NCI-H748 (cell line): Measurements from ENCODE around the gene YY1AP1.
"Not testable (repeated sequence)": the region's sequence is repeated elsewhere in the genome, so short reads cannot be mapped to it uniquely, and the experiment has no call there.

ENCODE experiments used
- DNase-seq: peaks from one replicate; lab custom pipeline; 2025; ENCODE audit not compliant: unreplicated experiment; lab: John Stamatoyannopoulos, UW

The YY1AP1 gene, protein sequence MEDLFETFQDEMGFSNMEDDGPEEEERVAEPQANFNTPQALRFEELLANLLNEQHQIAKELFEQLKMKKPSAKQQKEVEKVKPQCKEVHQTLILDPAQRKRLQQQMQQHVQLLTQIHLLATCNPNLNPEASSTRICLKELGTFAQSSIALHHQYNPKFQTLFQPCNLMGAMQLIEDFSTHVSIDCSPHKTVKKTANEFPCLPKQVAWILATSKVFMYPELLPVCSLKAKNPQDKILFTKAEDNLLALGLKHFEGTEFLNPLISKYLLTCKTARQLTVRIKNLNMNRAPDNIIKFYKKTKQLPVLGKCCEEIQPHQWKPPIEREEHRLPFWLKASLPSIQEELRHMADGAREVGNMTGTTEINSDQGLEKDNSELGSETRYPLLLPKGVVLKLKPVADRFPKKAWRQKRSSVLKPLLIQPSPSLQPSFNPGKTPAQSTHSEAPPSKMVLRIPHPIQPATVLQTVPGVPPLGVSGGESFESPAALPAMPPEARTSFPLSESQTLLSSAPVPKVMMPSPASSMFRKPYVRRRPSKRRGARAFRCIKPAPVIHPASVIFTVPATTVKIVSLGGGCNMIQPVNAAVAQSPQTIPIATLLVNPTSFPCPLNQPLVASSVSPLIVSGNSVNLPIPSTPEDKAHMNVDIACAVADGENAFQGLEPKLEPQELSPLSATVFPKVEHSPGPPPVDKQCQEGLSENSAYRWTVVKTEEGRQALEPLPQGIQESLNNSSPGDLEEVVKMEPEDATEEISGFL

DNA sequence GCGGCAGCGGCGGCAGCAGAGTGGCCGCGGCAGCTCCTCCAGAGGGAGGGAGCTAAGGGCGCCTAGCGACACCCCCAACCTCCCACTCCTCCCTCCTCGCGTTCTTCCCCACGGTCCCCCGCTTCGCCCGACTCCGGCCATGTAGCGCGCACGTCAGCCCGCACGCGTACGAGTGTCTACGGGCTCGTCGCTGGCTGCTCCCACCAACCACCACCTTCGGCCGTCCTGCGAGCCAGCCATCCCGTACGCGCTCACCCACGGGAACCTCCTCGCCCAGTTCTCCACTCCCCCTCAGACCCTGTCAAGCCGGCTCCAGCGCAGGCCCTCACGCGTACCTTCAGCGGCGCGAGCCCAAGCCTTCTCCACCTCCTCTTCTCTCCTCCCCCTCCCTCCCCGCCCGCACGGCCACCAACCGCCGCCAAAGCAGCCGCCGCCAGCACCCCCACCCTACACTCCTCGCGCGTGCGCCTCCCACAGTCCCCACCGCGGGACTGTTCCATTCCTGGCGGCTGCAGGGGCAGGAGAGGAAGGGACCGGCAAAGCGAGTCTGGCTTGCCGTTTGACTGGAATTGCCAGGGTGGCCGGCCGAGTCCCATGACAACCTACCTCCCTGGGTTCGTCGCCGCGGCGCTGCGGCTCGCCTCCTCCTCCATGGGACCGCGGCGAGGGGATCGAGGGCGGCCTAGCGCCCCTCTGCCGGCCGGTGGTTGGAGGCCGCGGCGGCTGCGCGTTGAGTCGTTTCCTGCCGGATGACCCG, at the start of gene YY1AP1:
Gene YY1AP1, minus strand, starts transcription at position 451 of the 757 bp plus-strand sequence. CDS start 8,338 bp downstream, outside the sequence.
- peak; percentile 89 for DNase-seq

DNA sequence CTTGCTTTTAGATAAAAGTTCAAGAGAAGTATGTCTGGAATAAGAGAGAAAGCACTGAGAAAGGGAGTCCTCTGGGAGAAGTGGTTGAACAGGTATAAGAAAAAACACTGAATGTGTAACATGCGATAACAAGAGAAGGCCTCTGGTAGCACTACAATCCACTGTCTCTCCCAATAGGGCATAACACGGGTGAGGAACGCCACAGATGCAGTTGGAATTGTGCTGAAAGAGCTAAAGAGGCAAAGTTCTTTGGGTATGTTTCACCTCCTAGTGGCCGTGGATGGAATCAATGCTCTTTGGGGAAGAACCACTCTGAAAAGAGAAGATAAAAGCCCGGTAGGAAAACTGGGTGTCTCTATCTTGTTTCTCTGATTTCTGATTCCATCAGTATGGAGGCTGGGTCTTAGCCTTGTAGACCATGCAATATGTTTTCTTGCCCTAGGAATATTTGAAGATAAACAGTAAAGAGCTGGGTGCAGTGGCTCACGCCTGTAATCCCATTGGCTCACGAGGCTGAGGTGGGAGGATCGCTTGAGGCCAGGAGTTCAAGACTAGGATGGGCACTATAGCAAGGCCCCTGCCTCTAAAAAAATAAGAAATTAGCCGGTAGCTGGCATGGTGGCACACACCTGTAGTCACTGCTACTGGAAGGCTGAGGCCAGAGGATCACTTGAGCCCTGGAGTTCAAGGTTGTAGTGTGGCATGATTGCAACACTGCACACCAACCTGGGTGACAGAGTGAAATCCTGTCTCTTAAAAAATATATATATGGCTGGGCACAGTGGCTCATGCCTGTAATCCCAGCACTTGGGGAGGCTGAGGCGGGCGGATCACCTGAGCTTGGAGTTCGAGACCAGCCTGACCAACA, 40.7 kb upstream of the YY1AP1 start:
- DNase-seq: peak; percentile 61

DNA sequence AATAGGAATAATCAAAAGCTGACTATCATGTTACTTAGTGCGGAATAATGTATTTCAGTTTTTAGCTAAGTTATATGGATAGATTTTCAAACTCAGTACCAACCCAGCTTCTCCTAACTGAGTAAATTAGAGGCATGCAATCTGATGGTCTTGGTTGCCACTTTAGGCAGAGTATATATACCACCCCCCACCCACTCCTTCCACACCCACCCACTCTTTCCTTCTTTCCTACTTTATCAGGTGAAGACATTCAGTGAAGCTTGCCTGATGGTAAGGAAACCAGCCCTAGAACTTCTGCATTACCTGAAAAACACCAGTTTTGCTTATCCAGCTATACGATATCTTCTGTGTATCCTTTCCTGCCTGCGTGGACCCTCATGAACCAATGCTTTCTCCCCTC, 36.6 kb upstream of the YY1AP1 start:
- DNase-seq: no peak

DNA sequence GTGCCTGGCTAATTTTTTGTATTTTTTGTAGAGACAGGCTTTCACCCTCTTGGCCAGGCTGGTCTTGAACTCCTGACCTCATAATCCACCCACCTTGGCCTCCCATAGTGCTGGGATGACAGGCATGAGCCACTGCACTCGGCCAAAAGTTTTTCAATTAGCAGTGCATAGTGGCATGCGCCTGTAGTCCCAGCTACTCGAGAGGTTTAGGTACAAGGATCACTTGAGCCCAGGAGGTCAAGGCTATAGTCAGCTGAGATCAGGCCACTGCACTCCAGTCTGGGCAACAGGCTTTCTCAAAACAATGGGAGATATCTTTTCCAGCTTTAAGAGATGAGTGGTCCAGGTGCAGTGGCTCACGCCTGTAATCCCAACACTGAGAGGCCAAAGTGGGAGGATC, 31.1 kb upstream of the YY1AP1 start:
- no peak for DNase-seq

DNA sequence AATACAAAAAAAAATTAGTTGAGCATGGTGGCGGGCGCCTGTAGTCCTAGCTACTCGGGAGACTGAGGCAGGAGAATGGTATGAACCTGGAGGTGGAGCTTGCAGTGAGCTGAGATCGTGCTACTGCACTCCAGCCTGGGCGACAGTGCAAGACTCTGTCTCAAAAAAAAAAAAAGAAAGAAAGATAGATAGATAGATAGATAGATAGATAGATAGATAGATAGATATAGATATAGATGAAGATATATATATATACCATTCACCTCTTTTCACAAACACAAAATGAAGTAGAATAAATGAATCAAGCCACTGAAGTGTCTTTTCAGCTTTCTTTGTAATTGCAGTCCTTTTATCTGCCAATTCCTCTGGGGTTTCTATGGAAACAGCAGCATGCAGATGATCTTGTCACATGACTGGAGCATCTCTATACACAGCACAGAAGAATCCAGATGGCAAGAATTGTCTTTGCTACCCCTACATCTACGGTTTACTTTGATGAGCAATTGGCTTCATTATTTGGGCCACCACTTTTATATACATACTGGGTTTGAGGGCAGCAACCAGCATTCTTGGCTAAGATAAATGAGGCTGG, 30.0 kb upstream of the YY1AP1 start:
- not testable (repeated sequence) for DNase-seq

DNA sequence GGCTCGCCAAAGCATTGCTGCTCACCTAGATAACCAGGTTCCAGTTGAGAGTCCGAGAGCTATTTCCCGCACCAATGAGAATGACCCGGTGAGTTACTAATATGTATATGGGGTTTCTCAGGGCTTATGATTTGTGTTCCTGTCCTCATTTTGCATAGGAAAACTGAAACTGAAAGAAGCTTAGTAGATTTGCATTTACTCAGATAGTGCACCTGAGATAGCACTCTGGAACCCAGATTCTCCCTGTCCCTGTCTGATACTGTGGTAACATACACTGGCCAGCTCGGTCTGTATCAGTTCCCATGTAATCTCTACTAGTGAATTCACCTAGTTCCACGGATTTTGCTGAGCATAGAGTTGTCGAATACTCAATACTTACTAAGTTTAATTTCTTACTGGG, 28.5 kb upstream of the YY1AP1 start:
- no peak for DNase-seq

DNA sequence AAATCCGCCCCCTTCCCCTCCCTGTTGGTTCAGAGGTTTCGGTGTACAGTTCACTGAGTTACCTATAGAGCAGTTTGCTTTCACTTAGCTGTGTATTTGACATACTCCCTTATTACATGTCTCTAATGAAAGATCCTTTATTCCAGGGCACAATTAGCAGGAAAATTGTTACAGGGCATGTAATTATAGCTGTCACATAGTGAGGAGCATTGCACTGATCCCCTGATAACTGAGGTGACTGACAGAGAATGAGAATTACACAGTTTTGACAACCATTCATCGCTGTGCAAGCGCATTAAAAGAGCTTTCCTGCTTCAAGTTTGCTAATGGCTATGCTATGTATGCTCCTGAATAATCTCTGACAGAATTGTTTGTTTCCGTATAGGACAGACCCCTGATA, 27.2 kb upstream of the YY1AP1 start:
- no peak for DNase-seq

DNA sequence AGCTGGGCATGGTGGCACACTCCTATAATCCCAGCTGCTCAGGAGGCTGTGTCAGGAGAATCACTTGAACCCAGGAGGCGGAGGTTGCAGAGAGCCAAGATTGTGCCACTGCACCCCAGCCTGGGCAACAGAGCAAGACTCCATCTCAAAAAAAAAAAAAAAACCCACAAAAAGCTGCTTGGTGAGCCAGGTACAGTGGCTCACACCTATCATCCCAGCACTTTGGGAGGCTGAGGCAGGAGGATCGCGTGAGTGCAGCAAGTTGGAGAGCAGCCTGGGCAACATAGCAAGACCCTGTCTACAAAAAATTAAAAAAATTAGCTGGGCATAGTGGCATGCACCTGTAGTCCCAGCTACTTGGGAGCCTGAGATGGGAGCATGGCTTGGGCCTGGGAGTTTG, 26.5 kb upstream of the YY1AP1 start:
- not testable (repeated sequence) for DNase-seq

DNA sequence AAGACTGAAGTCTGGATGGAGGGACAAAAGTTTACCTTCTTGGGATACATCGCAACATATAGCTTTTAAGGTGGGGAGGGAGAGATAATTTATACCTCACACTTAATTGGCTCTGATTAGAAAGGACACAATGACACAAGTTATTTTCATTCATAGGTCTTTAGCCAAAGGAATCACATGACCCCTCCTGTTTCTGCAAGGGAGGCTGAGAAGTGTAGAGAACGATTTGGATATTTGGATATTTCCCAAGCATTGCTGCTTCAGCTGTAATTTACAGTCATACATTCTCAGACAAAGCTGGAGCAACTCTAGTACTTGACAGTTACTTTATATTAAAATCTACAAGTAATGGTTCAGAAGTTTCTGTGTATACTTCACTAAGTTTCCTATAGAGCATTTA, 24.5 kb upstream of the YY1AP1 start:
- no peak for DNase-seq

DNA sequence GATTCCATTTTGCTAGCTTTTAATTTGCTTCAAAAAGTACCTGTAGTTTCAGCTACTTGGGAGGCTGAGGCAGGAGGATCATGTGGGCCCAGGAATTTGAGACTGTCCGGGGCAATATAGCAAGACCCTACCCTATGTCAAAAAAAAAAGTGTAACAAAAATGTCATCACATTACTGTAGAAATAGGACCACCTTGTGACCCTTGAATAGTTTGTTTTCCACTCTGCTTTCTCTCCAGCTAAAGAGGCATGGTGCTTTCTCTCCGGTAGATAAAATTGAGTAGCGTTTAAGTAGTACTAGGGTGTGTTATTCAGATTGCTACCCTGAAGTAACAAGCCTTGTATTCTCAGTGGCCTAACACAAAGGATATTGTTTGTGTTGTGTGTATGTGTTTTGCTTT, 24.1 kb upstream of the YY1AP1 start:
- not testable (repeated sequence) for DNase-seq

DNA sequence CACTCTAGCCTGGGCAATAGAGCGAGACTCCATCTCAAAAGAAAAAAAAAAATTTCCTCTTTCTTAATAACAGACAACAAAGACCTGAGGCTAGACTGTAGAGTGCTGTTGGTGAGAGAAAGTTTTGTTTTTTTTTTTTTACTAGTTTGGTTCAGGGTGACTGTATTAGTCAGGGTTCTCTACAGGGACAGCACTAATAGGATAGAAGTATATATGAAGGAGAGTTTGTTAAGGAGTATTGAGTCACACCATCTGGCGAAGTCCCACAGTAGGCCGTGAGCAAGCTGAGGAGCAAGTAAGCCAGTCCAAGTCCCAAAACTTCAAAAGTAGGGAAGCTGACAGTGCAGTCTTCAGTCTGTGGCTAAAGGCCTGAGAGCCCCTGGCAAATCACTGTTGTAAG, 22.9 kb upstream of the YY1AP1 start:
- DNase-seq: not testable (repeated sequence)

DNA sequence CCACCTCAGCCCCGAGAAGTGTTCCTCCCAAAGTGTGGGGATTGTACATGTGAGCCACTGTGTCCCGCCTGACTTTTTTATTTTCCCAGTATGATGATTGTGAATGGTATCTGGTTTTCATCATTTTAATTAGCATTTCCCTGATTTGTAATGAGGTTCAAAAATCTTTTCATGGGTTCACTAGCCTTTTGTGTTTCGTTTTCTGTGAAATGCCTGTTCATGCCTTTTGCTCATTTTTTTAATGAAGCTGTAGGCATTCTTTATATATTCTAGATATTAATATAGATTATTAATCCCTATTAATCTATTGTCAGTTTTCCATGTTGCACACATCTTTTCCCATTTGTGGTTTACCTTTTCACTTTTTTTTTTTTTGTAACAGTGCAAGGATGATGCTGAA, 20.8 kb upstream of the YY1AP1 start:
- DNase-seq: no peak

DNA sequence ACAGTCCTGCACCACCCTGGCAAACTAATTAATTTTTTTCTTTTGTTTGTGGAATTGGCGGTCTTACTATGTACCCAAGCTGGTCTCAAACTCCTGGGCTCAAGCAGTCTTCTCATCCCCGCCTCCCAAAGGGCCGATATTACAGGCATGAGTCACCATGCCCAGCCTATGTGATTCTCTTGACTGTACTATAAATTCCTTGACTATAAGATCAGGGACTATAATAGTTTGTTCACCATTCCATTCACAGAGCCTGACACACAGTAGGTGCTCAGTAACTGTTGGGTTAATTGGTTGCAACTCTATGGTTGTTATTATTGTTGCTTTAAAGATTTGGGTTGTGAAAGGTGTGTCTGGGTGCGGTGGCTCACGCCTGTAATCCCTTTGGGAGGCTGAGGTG, 17.6 kb upstream of the YY1AP1 start:
- no peak for DNase-seq

DNA sequence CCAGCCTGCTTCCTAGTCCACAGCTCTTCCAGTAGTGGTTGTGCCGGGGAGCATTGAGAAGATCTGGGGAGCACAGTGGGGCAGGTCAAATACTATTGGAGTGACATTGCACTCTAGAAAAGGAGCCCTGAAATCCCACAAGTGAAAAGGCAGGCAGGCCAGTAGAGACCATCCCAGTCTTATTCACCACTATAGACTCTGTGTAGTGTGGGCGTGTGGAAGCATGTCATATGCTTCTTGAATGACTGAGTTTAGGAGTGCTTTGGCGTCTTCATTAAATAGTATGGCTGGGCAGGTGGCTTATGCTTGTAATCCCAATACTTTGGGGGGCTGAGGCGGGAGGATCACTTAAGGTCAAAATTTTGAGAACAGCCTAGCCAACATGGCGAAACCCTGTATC, 15.8 kb upstream of the YY1AP1 start:
- not testable (repeated sequence) for DNase-seq

DNA sequence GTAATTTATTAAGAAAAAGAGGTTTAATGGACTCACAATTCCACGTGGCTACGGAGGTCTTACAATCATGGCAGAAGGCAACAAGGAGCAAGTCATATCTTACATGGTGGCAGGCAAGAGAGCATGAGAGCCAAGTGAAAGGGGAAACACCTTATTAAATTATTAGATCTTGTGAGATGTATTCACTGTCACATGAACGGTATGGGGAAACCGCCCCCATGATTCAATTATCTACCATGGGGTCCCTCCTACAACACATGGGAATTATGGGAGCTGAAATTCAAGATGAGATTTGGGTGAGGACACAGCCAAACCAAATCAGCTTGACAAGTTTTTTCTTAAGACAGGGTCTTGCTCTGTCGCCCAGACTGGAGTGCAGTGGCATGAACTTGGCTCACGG, 14.6 kb upstream of the YY1AP1 start:
- DNase-seq: no peak

DNA sequence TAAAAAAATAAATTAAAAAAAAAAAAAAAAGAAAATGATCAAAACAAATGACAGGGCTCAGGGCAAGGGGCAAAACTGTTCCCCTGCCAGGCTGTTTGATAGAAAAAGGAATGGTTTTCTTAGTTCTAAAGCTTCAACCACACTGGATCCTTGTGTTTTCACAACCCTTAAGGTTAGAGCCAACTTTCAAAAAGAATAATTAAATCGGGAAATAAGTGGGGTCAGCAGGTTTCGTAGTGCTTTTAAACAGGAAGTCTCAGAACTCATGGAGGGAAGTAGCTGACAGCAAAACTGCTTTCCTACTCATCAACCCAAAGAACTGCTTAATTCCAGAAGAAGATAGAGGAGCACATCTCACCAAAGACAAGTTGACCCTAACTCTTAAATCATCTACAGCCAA, 13.1 kb upstream of the YY1AP1 start:
- not testable (repeated sequence) for DNase-seq

DNA sequence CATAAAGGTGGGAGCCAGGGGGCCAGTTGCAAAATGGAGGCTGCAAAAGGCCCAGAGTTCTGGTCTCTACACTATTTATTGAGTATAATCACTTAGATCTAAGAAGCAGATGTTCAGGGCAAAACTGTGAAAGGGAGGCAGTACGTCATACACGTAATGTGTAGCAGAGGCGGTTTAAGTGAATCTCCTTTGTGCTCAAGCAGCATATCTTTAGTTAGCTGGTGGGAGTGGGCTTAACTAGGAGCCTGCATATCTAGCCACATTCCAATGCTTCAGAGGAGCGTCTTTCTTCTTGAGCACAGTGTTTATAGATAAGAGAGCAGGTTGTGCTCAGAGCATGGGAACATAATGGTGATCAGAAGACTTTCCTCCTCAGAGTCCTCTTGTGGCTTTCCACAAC, 10.5 kb upstream of the YY1AP1 start:
- DNase-seq: not testable (repeated sequence)

DNA sequence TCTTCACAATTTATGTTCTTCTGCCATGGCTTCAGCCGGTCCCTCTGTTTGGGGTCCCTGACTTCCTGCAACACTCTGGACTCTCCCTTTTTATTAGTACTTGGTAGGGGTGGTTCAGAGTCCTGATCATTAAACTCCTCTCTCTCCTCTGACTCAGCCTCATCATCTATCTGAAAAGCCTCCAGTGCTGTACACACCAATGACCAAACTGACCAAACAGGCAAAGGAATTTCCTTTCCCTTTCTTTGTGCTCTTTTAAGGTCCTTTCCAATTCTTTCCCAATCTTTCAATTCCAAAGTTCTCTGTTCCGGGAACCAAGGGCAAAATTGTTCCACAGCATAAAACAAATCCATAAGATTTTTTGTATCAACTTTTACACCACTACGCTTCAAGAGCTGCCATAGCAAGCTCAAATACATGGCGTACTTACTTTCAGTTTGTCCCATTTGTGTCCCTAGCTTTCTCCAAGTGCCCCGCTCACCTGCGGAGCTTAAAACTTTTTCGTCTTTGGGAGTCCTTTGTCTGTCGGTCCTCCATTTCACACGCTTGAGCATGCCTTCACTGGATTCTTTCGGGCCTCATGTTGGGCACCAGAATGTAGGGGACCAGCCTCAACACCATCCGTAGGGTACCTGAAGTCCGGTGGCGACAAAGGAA, 9.9 kb upstream of the YY1AP1 start:
- no peak for DNase-seq

DNA sequence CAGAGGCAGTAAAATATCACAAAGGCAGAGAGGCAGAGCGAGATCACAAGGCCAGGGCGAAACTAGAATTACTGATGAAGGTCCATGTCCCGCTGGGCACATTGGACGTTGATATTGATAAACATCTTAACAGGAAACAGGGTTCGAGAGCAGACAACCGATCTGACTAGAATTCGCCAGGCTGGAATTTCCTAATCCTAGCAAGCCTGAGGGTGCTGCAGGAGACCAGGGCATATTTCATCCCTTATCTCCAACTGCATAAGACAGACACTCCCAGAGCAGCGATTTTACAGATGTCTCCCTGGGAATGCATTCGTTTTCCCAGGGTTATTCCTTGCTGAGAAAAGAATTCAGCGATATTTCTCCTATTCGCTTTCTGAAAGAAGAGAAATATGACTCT, 9.0 kb upstream of the YY1AP1 start:
- not testable (repeated sequence) for DNase-seq

DNA sequence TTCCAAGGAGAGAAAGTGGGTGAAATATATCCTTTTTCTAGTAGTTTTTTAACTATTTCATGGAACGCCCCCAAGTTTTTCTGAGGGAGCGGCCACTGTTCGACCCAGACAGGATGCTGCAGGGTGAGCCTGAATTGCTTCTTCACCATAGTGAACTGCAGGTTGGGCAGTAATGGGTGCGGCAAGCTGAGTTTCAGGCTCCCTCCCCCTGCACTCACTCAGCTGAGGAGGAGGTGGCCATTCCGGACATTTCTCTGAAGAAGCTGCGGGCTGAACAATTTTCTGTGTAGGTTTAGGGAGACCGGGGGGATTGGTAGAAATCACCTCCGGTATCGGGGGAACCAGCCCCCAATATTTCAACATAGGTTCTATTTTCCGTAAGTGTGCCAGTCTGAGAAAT, 8.5 kb upstream of the YY1AP1 start:
- no peak for DNase-seq
